Adipose tissue (tissue), 3 donors: ENCODE data around the gene KCNQ2. TPM values are rescaled to one million over a fixed set of nuclear protein-coding genes. Genes with fewer than 3 reads are reported as not detected.

Experiments used
- H3K27ac ChIP-seq: one replicate; pipeline ENCODE4 v1.5.1; 2013; ENCODE audit warnings: low read depth, low read length
- WGBS, 3 donors: extraction: QIAGEN DNeasy Blood & Tissue Kit; methylation state at CpG; one replicate each; pipeline ENCODE4 v1.1.7; 2013; 5-methylcytosine and 5-hydroxymethylcytosine counted together
- polyA plus RNA-seq, 3 donors: library from polyadenylated mRNA; stranded (reverse); fragments of 200-250 nt; gene quantifications; one replicate each; pipeline ENCODE4 v1.2.3, GENCODE V29; 2013
- donor health status: healthy with polysubstance abuse.
- donor health status: Bipolar disorder and iron deficiency.
- donor health status: healthy.

Gene KCNQ2
- polyA plus RNA-seq, 3 donors, result 0.10 to 1.6 TPM; not detected in 1

DNA sequence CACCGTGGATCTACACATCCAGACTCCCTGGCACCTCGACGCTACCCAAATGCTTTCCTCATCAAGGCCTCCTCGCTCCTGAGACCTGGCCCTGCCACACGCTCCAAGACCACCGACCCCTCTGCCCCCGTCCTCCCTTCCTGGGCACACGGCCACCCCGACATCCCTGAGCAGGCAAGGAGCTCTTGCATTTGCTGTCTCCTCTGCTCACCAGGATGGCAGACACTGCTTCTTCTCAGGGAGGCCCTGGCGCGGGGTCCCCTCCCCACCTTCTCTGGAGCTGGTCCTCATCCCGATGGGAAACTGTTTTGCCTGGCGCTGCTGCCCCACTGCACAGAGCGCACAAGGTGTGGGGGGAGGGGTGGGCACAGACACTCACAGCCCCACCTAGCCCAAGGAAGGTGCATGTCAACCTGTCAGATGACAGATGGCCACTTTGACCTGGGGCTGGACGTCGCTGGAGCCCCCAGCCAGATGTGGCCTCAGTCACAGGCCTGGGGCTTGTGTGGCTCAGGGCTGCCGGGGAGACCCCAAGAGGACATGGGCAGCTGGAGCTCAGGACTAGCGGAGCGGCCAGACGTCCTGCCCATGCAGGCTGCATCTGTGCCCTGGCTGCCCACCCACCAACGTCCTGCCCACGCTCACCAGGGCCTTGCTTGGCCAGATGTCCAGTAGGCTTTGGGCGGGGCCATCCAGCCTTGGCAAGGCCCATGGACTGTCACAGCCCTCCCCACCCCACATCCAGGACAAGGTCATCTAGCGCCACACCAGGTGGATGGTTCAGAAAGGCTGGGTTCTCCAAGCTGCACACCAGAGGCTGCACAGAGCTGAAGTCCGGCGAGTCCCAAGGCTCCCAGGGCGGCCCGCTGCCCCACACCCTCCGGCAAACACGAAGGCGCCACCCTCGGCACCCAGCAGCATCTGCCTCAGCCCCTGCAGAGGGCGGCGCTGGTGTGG is 6.2 kb upstream of the KCNQ2 start:
- no peak overlapping the region for H3K27ac ChIP-seq
- WGBS, 3 donors, result 78 to 84% (median 82%) methylated on average over 34 of the region's 34 CpGs

DNA sequence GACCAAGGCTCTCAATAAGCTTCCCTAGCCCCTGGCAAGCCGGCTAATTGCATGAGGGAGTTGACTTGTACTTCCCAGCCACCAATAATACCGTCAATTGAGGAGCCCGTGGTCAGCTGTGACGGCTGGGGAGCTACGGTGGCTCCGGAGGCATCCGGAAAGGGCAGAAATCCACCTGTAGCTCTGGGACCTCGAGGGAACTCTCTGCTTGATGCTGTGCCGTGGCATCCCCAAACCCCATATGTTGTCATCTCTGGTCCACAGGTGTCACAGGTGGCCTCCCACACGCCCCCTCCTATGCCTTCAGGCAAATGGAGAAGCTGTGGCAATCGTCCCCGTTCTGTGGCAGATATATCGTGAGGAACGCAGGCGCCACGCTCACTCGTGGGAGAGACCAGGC is 5.5 kb upstream of the KCNQ2 start:
- WGBS, 3 donors, result 62 to 67% (median 63%) methylated on average over 17 of the region's 17 CpGs
- no peak overlapping the region for H3K27ac ChIP-seq

DNA sequence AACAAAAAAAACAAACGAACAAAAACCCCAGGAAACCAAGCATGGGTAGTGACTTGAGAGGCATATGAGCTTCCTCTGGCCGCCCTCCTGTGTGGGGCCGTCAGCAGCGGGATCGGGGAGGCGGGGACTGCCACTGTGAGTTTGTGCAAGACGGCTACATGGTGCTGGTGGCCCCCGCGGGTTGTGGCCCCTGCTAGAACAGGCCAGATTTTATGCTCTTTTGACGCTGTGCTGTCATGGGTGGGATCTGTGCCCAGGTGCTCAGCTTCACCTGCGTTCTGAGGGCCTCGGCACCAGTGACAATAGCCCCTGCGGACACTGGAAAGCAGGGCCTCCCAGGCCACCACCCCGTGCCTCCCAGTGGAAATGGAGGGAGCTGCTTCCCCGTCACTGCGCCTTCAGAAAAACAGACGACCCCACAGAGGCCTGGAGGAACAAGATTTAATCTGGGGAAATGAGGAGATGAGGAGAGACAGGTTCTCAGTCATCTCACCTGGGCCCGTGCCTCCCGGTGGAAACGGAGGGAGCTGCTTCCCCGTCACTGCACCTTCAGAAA is 4.7 kb upstream of the KCNQ2 start:
- no peak overlapping the region for H3K27ac ChIP-seq
- 29 to 37% (median 33%) methylated on average over 21 of the region's 21 CpGs for WGBS, 3 donors

DNA sequence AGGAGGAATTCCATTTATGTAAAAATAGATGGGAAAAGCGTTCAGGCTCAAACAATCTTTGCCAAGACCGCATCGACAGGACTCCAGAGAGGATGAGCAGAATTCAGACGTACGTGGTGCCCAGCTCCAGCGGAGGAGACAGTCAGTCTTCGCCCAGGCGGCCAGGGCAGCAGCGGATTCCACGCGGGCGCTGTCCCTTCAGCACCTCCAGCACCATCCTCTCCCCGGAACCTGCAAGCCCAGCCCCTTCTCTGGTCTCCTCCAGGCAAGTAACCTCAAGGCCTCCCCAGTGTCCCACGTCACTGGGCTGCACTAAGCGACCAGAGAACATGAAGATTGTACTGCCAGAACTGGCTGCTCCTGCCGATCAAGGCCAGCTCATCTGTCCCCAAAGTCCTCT is 2.8 kb upstream of the KCNQ2 start:
- 8 to 14% (median 9%) methylated on average over 16 of the region's 16 CpGs for WGBS, 3 donors

DNA sequence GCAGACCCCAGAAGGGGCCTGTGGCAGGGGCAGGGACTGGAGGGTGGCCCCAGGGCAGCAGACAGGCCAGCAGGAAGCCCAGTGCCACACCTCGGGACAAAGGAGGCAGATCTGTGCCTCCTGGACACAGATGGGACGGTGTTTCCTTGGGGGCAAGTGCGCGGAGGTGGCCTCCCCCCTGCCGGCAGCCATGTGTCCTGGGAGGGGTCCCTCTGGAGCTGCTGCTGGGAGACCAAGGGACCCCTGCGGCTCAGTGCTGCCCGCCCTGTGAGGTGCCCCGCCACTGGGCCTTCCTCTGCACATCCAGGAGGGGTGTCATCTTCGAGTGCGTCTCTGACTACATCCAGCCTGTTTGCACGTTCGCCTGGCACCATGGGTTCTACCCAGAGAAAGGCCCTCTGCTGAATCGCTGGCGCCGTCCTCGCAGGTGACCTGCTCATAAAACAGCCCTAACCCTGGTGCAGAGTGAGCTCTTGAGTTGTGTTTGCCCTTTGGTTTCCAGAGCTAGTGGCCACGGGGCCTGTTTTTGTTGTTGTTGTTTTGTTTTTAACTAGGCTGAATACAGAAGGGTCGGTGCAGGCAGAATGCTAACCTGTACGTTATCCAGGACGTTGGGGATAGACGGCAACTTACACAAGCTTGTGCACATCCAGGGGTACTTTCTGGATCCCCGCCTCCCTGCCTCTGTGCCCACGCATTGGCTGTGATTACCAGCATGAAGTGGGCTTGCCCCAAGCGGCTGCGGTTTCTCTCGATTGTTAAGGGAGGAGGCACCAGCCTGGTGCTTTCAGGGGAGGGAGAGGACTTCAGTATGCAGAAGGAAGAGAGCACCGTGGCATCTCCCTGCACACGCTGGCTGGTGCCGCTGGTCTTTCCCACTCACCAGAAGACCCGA is 1.3 kb upstream of the KCNQ2 start:
- H3K27ac ChIP-seq, result no peak overlapping the region
- WGBS, 3 donors, result 31 to 35% (median 34%) methylated on average over 29 to 30 of the region's 30 CpGs

More for the DNA sequence above, 2.8 kb upstream of the KCNQ2 start:
- H3K27ac ChIP-seq, result no peak overlapping the region

DNA sequence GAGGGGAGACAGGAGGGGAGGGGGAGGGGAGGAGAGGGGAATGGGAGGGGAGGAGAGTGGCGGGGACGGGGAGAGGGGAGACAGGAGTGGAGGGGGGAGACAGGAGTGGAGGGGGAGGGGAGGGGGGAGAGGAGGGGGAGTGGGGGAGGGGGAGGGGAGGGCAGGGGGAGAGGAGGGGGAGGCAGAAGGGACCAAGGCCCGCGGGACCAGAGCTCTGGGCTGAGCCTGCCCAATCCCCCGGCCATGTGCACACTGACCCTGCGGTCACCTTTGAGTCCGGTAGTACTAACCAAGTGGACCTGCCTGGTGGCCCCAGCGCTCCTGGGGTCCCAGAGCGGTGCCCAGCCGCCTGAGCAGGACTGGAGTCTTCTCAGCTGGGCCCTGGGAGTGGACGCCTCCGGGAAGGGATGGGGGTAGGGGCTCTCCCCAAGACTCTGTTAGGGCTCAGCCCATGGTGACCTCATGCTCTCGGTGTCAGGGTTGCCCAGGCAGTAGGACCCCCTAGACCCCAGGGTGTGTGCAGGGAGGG is 471 bp upstream of the KCNQ2 start:
- WGBS, 3 donors, result 54 to 63% (median 61%) methylated on average over 10 to 11 of the region's 13 CpGs
- no peak overlapping the region for H3K27ac ChIP-seq

DNA sequence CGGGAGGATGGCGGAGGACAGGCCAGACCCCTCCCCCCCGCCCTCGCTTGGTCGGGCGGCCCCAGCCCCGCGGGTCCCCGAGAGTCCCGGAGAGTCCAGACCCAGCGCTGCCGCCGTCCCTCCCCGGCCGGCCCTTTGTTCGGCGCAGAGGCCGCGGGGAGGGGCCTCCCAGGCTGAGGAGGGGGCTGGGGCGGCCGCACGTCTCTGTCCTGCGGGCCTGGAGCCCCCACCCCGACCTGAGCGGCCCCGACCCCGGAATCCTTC is 806 bp downstream of the KCNQ2 start:
- no peak overlapping the region for H3K27ac ChIP-seq
- 1 to 3% (median 2%) methylated on average over 21 to 27 of the region's 27 CpGs for WGBS, 3 donors

DNA sequence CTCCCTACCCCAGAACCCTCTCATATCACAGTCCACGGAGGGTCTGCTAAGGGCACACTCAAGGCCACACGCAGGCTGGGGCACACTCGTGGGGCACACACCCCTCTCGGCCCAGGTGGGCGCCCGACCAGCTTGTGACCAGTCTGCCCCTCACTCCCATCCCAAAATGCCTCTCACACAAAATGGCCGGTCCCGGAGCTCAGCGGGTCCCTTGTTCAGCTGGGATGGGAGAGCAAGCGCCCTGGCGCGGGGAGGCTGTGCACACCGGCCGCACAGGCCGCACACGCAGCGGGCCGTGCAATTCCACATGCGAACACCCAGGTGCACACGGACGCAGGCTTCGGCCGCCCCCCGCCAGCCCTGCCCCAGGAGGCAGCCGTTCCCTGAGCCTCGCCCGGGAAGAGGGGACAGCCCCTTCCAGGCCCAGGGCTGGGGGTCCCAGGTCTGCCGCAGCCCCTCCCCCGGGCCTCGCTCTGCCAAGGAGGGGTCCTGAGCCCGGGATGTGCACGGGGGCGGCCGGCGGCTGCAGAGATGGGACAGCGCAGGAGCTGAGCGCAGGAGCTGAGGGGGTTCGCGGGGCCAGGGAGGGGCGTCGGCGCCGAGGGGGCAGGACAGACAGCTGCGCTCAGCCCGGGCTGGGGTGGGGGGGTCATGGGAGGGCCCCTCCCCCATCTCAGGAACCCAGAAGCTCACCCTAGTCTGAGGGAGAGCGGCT is 1.3 kb downstream of the KCNQ2 start:
- WGBS, 3 donors, result 10 to 15% (median 12%) methylated on average over 38 to 45 of the region's 46 CpGs
- H3K27ac ChIP-seq, result no peak overlapping the region

DNA sequence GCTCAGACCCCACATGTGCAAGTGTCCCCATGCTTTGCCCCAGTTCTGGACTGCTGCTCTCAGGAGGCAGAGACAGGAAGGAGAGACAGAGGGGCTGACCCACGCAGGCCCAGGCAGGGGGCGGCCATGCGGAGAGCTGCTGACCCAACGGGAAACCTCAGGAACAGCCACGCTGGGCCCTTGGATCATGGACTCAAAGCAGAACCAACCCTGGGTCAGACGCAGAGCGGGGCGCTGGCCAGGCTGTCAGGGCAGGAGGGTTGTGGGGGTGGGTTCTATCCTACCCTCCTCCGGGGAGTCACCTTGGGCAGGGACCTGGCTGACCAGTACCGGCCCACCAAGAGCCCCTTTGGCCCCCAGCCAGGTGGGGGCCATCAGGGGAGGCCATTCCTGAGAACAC is 2.0 kb downstream of the KCNQ2 start:
- no peak overlapping the region for H3K27ac ChIP-seq
- 54 to 75% (median 65%) methylated on average over 10 of the region's 10 CpGs for WGBS, 3 donors

DNA sequence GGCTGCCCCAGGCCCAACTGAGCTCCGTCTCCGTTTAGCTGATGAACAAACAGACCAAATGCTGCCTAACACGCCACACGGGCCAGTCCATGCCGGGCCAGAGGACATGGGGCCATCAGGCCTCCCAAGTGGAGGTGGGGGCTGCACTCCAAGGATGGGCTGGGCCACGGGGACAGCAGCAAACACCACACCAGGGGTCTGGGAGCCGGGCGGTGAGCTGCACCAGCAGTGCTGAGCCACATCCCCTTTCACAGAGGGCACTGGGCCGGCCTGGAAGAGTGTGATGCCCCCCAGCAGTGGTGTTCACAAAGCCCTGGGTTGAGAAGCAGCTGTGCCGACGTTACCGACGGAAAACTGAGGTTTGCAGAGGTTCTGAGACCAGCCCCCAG is 2.7 kb downstream of the KCNQ2 start:
- no peak overlapping the region for H3K27ac ChIP-seq
- WGBS, 3 donors, result 54 to 80% (median 79%) methylated on average over 12 to 13 of the region's 13 CpGs

DNA sequence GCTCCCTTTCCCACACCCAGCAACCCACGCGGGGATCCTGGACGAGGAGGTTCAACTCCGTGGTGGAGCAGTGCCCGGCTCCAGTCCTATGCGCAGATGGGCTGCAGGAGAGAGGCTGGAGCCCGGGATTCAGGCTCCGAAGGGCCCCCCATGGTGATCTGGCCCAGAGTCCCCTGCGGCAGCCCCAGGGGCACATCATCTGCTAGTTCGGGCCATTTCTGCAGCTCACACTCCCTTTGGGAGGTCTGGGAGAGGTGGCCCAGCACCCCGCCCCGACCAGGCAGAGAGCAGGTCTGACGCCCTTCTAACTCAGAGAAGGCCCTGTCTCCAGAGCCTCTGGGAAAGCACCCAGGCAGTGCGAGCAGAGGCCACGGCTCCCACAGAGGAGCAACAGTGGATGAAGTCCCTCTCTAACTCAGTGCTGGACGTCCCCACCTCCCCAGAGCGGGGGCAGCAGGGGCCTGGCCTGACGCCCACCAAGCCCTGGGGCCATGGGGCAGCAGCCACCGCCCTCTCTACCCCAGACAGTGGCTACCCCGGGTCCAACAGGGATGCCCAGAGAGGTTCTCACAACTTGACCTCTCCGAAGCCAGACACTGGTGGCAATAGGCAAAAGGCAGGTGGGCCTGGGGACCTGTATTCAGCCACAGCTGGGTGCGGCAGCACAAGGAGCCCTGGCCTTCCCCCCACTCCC is 3.3 kb downstream of the KCNQ2 start:
- WGBS, 3 donors, result 57 to 76% (median 73%) methylated on average over 20 to 22 of the region's 22 CpGs
- no peak overlapping the region for H3K27ac ChIP-seq

DNA sequence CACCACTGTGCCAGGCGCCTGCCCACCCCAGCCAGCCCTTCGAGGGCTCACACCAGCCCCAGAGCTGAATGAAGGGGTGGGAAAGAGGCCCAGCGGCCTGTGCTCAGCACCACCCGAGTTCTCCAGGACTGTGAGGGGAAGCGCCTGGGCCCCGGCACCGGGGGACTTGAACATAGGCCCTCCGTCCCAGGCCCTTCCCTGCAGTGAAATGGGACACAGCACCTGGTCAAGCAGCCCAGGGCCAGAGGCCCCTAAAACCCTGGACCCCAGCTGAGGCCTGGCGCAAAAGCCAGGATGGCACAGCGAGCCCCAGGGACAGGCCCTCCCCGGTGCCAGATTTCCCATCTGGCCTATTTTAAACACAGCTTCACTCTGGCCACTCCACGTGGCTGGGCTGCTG is 4.0 kb downstream of the KCNQ2 start:
- 74 to 84% (median 79%) methylated on average over 12 of the region's 12 CpGs for WGBS, 3 donors
- H3K27ac ChIP-seq, result no peak overlapping the region

DNA sequence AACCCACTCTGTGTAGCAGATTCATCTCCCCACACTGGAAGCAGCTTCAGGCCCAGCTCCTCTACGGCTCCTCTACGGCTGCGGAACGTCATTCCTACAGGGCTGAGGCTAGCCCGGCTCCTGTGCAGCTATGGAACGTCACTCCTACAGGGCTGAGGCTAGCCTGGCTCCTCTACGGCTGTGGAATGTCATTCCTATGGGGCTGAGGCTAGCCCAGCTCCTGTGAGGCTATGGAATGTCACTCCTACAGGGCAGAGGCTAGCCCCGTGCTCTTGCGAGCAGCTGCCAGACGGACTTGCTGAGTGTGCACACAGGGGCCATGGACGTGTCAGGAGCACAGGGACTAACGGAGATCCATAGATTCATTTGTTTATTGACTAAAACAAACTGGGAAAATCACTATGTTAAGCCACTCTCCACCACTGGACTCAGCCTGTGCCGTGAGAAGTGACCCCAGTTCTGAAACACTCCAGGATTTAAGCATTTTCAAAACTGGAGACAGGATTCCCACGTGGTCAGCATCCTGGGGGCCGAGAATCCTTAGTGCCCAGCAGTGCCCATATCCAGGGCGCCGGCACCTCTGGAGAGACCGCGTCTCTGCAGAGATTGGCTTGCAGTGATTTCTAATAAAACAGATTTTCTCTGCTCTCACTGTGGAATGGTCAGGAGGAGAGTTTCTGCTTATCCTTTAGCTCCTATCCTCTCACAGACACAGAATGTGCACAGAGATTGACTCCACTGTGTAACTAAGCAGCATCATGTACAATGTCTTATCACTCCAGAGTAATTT is 5.0 kb downstream of the KCNQ2 start:
- WGBS, 3 donors, result 60 to 75% (median 72%) methylated on average over 19 of the region's 19 CpGs
- no peak overlapping the region for H3K27ac ChIP-seq

DNA sequence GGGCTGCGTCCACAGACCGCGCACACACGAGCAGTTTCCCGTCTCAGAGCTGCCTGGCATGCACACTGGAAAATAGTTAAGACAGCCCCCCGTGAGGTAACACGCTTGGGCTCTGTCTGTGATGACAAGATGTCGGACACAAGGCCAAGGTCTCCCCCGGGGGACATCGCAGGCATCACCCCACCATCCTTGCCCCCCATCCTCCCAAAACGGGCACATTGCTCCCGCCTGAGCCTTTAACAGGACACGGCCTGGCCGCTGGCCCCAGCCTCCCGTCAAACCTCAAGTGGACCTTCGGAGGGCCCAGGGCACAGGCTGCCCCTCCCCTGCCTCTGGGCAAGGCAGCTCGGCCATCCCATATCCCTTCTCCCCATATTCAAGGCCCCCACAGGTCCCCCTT is 5.6 kb downstream of the KCNQ2 start:
- 75 to 89% (median 87%) methylated on average over 17 of the region's 17 CpGs for WGBS, 3 donors

DNA sequence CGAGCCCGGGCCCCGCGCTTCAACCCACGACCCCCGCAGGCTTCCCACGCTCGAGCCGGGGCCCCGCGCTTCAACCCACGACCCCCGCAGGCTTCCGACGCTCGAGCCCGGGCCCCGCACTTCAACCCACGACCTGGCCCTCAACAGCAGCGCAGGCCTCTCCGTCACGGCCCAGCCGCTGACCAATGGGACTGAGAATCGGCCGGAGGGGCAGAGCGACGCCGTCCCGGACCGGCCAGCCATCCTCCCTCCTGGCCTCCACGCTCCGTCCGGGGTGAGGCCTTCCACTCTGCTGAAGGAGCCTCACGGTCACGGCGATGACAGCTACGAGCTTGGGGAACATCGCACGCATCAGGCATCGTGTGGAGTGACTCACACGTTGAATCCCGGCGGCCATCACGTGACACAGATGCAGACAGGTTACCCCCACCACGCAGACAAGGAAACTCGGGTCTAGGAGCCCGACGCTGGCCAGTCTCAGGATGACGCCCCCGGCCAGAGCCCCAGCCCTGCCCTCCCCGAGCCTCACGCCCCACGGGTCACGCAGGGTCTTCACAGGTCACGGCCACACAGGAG is 6.1 kb downstream of the KCNQ2 start:
- WGBS, 3 donors, result 79 to 86% (median 82%) methylated on average over 51 to 55 of the region's 55 CpGs
- no peak overlapping the region for H3K27ac ChIP-seq

More for the DNA sequence above, 5.6 kb downstream of the KCNQ2 start:
- no peak overlapping the region for H3K27ac ChIP-seq

DNA sequence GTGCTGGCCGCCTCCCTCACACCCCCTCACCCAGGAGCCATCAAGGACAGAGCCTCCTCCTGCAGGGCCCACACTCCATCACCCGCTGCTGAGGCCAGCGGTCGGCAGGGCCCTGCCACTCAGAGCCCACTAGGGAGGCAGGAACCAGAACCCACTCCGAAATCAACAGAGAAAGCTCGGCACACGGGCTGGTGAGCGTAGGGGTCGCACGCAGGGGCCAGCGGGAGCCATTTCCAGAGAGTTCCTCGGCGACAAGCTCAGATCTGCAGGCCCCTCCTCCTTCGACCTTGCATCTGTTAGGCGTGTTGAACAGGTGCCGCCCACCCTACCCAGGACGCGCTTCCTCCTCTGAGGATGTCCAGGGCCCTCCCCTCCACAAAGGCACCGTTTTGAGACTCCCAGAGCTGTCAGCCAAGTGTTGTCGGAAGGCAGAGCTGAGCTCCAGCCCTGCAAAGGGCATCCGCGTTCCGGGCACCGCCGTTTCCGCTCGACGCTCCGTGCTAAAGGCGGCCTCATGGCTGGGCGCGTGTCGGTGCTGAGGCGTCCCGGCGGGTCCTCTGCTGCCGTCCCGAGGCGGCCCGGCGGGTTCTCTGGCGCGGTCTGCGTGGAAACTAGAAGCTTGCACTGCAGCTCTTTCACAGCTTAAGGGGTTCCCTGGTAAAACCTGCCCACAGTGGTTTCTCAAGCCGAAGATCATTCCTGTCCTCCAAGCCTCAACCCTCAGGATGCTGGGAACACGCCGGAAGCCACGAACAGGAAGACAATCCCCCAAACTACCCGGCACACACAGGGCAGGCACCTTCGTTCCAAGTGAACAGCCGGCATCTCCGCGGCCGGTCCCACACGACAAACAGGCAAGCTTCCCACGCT is 6.8 kb downstream of the KCNQ2 start:
- WGBS, 3 donors, result 68 to 78% (median 75%) methylated on average over 53 to 56 of the region's 56 CpGs
- no peak overlapping the region for H3K27ac ChIP-seq
